Neuron (in vitro differentiated cells): Measurements from ENCODE around the gene NDUFB10.

ENCODE experiments used
- H2AFZ ChIP-seq: one replicate; pipeline ENCODE4 v1.6.1; 2013; ENCODE audit warnings: low read depth, mild to moderate bottlenecking, inconsistent platforms, low read length, moderate library complexity
- H3K27me3 ChIP-seq: one replicate; pipeline ENCODE4 v1.6.1; 2013; ENCODE audit warnings: low read length; ENCODE audit not compliant: insufficient read depth
- H3K36me3 ChIP-seq: one replicate; pipeline ENCODE4 v1.6.1; 2013; ENCODE audit warnings: low read length; ENCODE audit not compliant: insufficient read depth
- H3K4me1 ChIP-seq: one replicate; pipeline ENCODE4 v1.6.1; 2013; ENCODE audit warnings: low read length; ENCODE audit not compliant: insufficient read depth
- H3K4me3 ChIP-seq: 2 replicates; pipeline ENCODE4 v1.5.1; 2013; ENCODE audit warnings: mild to moderate bottlenecking, low read length, moderate library complexity
- H3K9me3 ChIP-seq: one replicate; pipeline ENCODE4 v1.6.1; 2013; ENCODE audit warnings: low read length

Gene NDUFB10

DNA sequence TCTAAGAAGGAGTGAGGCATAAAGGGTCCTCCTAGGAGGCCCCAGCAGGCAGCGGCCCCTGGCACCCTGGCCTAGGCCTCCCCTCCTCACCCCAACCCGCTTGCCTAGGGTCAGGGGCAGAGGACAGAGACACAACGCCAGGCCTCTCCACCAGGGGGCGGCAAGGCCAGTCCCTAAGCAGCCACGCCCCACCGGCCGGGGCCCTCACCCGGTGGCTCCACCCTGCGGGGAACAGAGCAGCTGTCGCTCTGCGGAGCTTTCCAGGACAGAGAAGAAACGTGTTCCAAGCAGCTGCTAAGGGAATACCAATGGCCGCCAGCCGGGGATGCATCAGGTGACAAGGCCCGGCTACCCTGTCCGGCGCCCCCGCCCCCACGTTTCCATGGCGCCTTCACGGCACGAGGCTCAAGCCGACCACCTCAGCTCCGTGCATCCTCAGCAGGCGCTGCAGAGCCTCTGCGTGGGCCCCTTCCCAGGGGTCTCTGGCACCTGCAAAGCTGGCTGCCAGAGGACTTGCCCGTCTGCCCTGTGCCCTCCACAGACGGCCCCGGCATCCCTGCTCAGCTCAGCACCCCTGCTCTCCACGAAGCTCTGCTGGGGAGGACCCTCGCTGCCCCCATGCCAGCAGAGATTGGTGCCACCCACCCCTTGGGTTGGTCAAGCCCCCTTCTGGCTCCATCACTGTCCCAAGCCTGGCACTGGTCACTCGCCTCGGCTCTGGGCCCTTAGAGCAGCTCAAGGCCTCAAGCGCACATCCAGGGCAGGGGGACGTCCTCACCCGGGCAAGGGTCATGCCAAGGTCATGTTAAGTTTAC, 44.7 kb downstream of the NDUFB10 start:
- Histone ChIP-seq H3K4me3 (no peak overlapping the region), H3K4me1 (peaks cover 44% of the 10 kb centered on the region), H2AFZ (no peak overlapping the region), H3K9me3 (no peaks in the 10 kb centered on the region), H3K27me3 (no peaks in the 10 kb centered on the region), H3K36me3 (peaks cover 47% of the 10 kb centered on the region)

DNA sequence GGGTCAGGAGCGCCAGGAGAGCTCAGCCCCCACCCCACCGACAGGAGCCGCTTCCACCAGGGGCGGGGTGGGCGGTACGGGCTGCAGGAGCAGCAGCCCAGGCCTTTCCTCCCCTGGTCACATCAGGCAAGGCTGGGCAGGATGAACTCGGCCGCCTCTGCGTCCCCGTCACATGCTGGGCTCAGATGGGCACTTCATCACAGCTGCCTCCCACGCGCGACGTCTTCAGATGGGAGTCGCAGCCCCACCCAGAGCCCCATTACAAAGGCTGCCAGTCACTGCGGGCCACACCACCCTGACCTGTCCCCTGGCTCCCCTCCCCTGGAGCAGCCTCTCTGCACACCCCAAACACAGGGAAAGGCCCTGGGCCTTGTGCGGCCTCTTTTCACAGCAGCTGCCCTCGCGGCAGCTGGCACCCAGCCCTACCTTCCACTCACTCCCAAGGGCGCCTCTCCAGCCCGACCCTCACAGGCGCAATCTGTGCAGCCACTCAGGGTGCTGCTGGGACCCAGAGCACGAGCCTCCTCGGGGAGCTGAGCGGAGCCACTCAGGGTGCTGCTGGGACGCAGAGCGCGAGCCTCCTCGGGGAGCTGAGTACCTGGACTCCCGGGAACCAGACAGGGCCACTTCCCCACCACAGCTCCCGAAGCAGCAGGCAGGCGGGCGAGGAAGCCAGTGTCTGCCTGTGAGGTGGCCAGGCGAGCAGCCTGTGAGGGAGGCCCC, 45.6 kb downstream of the NDUFB10 start:
- Histone ChIP-seq H2AFZ (no peak overlapping the region), H3K4me3 (no peak overlapping the region), H3K4me1 (peaks cover 45% of the 10 kb centered on the region), H3K27me3 (no peaks in the 10 kb centered on the region), H3K36me3 (peaks cover 38% of the 10 kb centered on the region), H3K9me3 (no peaks in the 10 kb centered on the region)

DNA sequence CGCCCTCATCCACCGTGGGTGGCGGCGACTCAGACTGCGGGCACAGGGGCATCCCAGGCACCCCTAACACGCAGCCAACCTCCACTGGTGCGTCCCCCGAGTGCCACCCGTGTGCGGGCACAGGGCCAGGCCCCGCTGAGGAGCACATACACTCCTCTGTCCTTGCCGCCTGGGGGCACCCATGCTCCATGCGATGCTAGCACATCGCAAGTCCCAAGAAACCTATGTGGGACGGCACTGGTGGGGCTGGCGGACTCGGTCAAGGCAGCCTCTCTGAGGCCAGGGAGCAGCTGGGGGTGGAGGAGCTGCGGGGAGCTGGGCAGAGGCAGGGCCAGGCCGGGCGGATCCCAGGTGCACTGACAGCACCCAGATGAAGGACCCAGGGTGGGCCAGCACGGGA, 46.3 kb downstream of the NDUFB10 start:
- no peak overlapping the region for H3K4me3 ChIP-seq
- H2AFZ ChIP-seq, result no peak overlapping the region
- no peaks in the 10 kb centered on the region for H3K27me3 ChIP-seq
- H3K9me3 ChIP-seq, result no peaks in the 10 kb centered on the region
- peaks cover 31% of the 10 kb centered on the region for H3K36me3 ChIP-seq
- peaks cover 52% of the 10 kb centered on the region for H3K4me1 ChIP-seq

DNA sequence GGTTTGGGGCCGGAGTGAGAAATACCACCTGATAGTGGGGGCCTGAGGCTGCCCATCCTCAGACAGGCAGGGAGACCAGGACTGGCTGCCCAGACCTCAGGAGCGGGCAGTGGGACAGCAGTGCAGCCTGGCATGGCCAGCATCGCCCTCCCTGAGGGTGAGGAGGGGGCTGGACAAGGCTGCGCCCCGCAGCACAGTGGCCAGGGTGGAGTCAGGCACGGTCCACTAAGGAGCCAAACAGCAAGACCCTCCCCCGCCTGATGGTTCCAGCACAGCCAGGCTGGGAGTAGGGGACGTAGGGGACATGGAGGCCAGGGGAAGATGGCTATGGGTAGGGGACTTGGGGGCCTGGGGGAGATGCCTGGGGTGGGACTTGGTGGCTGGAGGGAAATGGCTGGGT, 47.0 kb downstream of the NDUFB10 start:
- H3K9me3 ChIP-seq, result no peaks in the 10 kb centered on the region
- peaks cover 53% of the 10 kb centered on the region for H3K4me1 ChIP-seq
- no peak overlapping the region for H3K4me3 ChIP-seq
- no peaks in the 10 kb centered on the region for H3K27me3 ChIP-seq
- peaks cover 25% of the 10 kb centered on the region for H3K36me3 ChIP-seq
- no peak overlapping the region for H2AFZ ChIP-seq

DNA sequence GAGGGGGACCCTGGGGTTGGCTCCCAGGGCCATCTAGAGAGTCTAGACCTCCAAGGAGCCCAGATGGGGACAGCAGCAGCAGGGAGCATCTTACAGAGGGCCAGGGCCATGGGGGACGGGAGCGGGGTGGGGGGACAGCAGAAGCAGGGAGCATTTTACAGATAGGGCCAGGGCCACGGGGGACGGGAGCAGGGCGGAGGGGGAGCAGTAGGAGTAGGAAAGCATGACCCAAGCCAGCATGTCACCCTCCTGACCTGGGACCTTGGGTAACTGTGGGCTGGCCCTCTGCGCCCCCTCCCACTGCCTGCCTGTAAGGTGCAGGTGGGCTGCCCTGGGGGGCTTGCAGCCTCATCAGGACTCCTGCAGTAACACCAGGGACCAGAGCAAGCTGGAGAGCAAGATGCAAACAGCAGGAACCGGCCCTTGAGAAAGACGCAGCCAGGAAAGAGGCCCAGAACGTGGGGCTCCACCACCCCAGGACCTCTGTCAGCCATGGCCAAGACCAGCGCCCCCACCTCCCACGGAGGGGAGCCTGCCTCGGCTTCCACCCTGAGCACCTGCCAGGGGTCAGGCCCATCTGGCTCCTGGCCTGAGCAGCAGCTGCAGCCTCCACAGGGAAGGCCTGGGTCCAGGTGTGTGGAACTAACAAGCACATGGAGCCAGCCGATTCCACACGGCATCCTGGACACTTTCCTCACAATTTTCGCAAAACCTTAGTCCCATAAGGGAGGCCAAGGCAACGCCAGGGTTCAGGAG, 47.9 kb downstream of the NDUFB10 start:
- peaks cover 53% of the 10 kb centered on the region for H3K4me1 ChIP-seq
- peaks cover 16% of the 10 kb centered on the region for H3K36me3 ChIP-seq
- H3K4me3 ChIP-seq, result peak overlapping the region; percentile 16

DNA sequence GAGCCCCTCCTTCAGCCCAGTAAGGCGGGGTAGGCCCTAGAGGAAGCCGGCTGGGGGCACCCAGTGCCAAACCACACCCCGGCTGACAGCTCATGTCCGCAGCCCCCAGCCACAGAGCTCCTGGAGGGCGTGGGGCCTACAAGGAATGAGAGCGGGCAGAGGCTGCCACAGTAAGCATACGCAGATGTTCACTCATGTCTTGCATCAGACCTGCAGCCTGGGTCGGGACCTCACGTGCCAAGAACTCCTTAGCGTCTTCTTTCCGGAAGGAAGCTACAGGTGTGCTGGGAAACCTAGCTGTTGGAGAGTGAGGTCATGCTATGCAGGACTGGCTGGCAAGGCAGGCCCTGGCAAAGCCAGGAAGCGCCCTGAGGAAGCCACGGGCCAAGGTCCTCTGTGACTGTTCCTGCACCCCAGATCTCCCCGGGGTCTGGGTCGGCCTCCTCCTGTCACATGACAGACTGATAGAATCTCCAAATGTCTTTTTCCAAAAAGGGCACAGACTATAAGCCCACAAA, 48.7 kb downstream of the NDUFB10 start:
- H3K9me3 ChIP-seq, result no peaks in the 10 kb centered on the region
- H3K27me3 ChIP-seq, result no peaks in the 10 kb centered on the region
- H2AFZ ChIP-seq, result no peak overlapping the region
- H3K4me1 ChIP-seq, result peaks cover 53% of the 10 kb centered on the region
- H3K4me3 ChIP-seq, result peak overlapping the region; percentile 92
- peaks cover 8% of the 10 kb centered on the region for H3K36me3 ChIP-seq

More for the DNA sequence above, 47.9 kb downstream of the NDUFB10 start:
- Histone ChIP-seq H3K27me3 (no peaks in the 10 kb centered on the region), H3K9me3 (no peaks in the 10 kb centered on the region), H2AFZ (no peak overlapping the region)

DNA sequence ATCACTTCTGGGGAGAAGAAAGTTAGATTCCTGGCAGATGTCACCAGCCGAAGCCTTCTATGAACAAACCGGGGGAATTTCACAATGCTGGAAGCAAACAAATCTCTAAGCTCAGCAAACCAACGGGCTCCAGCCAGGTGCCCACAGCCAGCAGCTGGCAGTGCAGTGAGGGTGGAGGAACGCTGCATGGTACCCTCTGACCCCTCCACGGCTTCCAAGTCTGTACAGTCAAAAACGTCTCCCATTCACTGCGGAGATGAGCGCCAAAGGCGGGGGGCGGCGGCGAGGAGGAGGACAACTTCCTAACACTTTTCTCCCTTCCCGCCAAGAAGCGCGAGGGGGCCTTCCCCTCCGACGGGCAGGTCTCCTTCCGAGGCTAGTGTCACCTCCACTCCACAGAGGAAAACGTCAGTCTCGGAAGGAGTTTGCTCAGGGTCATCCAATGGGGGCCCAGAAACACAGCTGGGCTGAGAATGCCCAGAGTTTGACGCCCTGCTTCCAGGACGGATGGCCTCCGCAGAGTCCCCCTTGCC, 49.4 kb downstream of the NDUFB10 start:
- H3K36me3 ChIP-seq, result peaks cover 3% of the 10 kb centered on the region
- H3K27me3 ChIP-seq, result no peaks in the 10 kb centered on the region
- H3K4me1 ChIP-seq, result peaks cover 50% of the 10 kb centered on the region
- H3K4me3 ChIP-seq, result peak overlapping the region; percentile 92
- H3K9me3 ChIP-seq, result no peaks in the 10 kb centered on the region
- H2AFZ ChIP-seq, result no peak overlapping the region

DNA sequence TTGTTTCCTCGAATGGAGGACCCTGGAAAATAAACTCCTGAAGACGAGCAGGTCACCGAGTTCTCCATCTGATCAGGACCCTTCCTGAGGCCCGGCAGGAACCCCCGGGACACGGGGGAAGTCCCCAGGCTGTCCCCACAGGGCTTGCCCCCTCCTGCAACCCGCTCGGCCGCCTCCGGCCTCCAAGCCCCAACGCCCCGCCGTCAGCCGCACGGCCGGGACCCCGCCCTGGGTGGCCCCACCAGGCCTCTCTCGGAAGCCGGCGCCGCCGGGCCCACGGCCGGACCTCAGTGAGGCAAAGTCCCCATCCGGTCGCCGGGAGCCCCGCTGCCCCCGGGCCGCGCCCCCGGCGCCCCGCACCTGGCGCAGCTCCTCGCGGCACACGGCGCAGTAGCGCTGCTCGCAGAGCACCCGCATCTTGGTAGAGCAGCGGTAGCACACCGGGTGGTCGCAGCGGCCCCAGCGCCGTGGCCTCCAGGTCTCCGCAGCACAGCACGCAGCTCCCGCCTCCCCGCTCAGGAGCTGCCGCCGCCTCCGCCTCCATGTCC, 49.9 kb downstream of the NDUFB10 start:
- no peaks in the 10 kb centered on the region for H3K9me3 ChIP-seq
- H3K27me3 ChIP-seq, result no peaks in the 10 kb centered on the region
- H2AFZ ChIP-seq, result no peak overlapping the region
- H3K4me1 ChIP-seq, result peaks cover 47% of the 10 kb centered on the region
- H3K36me3 ChIP-seq, result peaks cover 3% of the 10 kb centered on the region
- peak overlapping the region; percentile 92 for H3K4me3 ChIP-seq

DNA sequence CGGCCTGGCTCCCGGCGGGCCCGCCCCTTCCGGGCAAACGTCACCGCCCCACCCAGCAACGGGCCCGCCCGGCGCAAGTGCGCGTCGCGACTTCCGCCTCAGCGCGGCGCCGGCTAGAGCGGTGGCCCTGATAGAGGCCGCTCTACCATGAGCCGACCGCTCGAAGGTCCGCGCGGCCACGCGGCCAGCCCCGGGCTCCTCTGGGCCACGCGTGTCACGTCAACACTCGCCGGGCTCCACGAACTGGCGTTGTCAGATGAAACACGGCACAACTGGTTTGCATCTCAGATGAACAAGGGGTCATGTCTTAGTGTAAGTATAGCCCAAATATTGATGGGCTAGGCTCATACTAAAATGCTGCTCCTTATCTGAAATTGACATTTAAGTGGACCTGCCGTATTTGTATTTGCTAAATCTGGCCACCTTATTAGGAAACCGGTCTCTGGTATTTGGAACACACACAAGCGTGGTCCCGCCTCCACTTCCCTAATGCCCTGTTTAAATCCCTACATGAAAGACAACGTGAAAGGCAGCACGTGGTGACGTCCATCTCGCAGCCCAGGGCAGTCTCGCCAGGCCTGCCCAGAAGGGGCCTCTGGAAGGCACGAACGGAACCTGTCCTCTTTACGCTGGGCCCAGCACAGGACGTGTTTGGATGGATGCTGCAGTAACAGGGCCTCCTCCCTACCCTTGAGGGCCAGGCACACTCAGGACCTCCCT, 50.6 kb downstream of the NDUFB10 start, which contains the start of gene ZNF598:
Gene ZNF598 (minus strand): TSS at position 31 of the 720 bp plus-strand sequence.
- peak within 1 kb of the TSS; percentile 92 for H3K4me3 ChIP-seq
- H3K27me3 ChIP-seq, result no peaks in the 10 kb centered on the region
- peaks cover 40% of the 10 kb centered on the region for H3K4me1 ChIP-seq
- H3K36me3 ChIP-seq, result peaks cover 3% of the 10 kb centered on the region
- no peaks in the 10 kb centered on the region for H3K9me3 ChIP-seq
- H2AFZ ChIP-seq, result peak within 1 kb of the TSS; percentile 72
